Keratinocyte (primary cell): ENCODE measurements around the gene CMSS1. TPM values are rescaled to one million over a fixed set of nuclear protein-coding genes. Genes with fewer than 3 reads are reported as not detected.
"Not testable (repeated sequence)": the region's sequence is repeated elsewhere in the genome, so short reads cannot be mapped to it uniquely, and the experiment has no call there.

Source experiments
- DNase-seq: peaks from one replicate; pipeline ENCODE4 v3.0.0-alpha.2; 2011; ENCODE audit warnings: low read depth, missing footprints, low spot score
- FAIRE-seq: peaks from 2 replicates; lab custom pipeline; 2011; peaks lifted over from hg19 to GRCh38; lab: Jason Lieb, UNC
- H2AFZ ChIP-seq: 2 replicates; pipeline ENCODE4 v1.6.0; 2012; ENCODE audit warnings: low read length, control low read depth, inconsistent platforms; ENCODE audit not compliant: control insufficient read depth
- H3K27ac ChIP-seq: 2 replicates; pipeline ENCODE4 v1.5.1; 2011; ENCODE audit warnings: low read length; ENCODE audit not compliant: control insufficient read depth, insufficient read depth
- H3K27me3 ChIP-seq: 3 replicates; pipeline ENCODE4 v1.6.0; 2011; ENCODE audit warnings: low read length; ENCODE audit not compliant: control insufficient read depth, insufficient read depth; ENCODE audit errors: extremely low read depth
- H3K36me3 ChIP-seq, 2 experiments: 2 replicates in 1 of 2; 3 replicates in 1 of 2; pipeline ENCODE4 v1.5.1; 2011; ENCODE audit warnings: low read length in 2 of 2, mild to moderate bottlenecking in 1 of 2; ENCODE audit not compliant: control insufficient read depth in 2 of 2, insufficient read depth in 2 of 2; ENCODE audit errors: extremely low read depth in 1 of 2
- H3K4me1 ChIP-seq: 3 replicates; pipeline ENCODE4 v1.5.1; 2011; ENCODE audit warnings: low read length; ENCODE audit not compliant: control insufficient read depth, insufficient read depth; ENCODE audit errors: extremely low read depth
- H3K4me2 ChIP-seq: 3 replicates; pipeline ENCODE4 v1.6.0; 2011; ENCODE audit warnings: low read depth, low read length; ENCODE audit not compliant: control insufficient read depth, insufficient read depth; ENCODE audit errors: extremely low read depth
- H3K4me3 ChIP-seq, 3 experiments: fragments of 200-600 bp in 1 of 3; sonication (generic) in 1 of 3; 2 replicates in 2 of 3; 3 replicates in 1 of 3; pipeline ENCODE4 v1.5.1; 2011 to 2016; ENCODE audit warnings: low read length in 3 of 3, mild to moderate bottlenecking in 3 of 3, control low read depth in 2 of 3, inconsistent platforms in 1 of 3, low read depth in 1 of 3, mixed read lengths in 1 of 3, mixed run types in 1 of 3, moderate library complexity in 1 of 3; ENCODE audit not compliant: control insufficient read depth in 2 of 3, insufficient read depth in 2 of 3; ENCODE audit errors: extremely low read depth in 1 of 3
- H3K79me2 ChIP-seq: 2 replicates; pipeline ENCODE4 v1.6.0; 2012; ENCODE audit warnings: low read length; ENCODE audit not compliant: control insufficient read depth, insufficient read depth
- H3K9ac ChIP-seq: 3 replicates; pipeline ENCODE4 v1.6.0; 2011; ENCODE audit warnings: low read length; ENCODE audit not compliant: control insufficient read depth, insufficient read depth; ENCODE audit errors: extremely low read depth
- H3K9me1 ChIP-seq: 3 replicates; pipeline ENCODE4 v1.6.0; 2011; ENCODE audit warnings: low read length; ENCODE audit not compliant: control insufficient read depth, insufficient read depth; ENCODE audit errors: extremely low read depth
- H3K9me3 ChIP-seq: 2 replicates; pipeline ENCODE4 v1.5.1; 2012; ENCODE audit warnings: low read depth, low read length; ENCODE audit not compliant: control insufficient read depth
- H4K20me1 ChIP-seq: 3 replicates; pipeline ENCODE4 v1.6.0; 2011; ENCODE audit warnings: low read length; ENCODE audit not compliant: control insufficient read depth, insufficient read depth; ENCODE audit errors: extremely low read depth
- EZH2 ChIP-seq: IDR thresholded peaks from one replicate; pipeline ENCODE4 v1.6.1; 2012; ENCODE audit warnings: inconsistent platforms, mild to moderate bottlenecking, low read length, moderate library complexity
- dilution Hi-C: fragments of 300-500 bp; cut with MboI; formaldehyde crosslinking; loops from one replicate; pipeline ENCODE4 v1.7.0; 2020; ENCODE audit warnings: low sequenced_read_pairs; ENCODE audit not compliant: extremely low pct_ligation_motif_present
- polyA plus RNA-seq, 5 experiments: library from polyadenylated mRNA; depleted of rRNA in 3 of 5; stranded (reverse) in 3 of 5; stranded (forward) in 1 of 5; unstranded in 1 of 5; fragments of >200 nt; gene quantifications; 1 replicate in 1 of 5; 2 replicates in 3 of 5; 3 replicates in 1 of 5; pipeline versions ENCODE4 v1.2.1 to v1.2.3, GENCODE V29; 2011 to 2012; ENCODE audit warnings: missing spikeins in 2 of 5, low read depth in 1 of 5, low replicate concordance in 1 of 5
- TF ChIP-seq, protein P1 (sequence below), 3 experiments: IDR thresholded peaks in 1 of 3; conservative IDR thresholded peaks in 1 of 3; optimal IDR thresholded peaks in 1 of 3; 2 replicates in 2 of 3; 3 replicates in 1 of 3; pipeline versions ENCODE3 to v1.5.1; 2011; ENCODE audit warnings: low read length in 3 of 3, mild to moderate bottlenecking in 3 of 3, moderate library complexity in 2 of 3, control low read depth in 1 of 3, inconsistent platforms in 1 of 3; ENCODE audit not compliant: insufficient read depth in 2 of 3; ENCODE audit errors: extremely low read depth in 1 of 3

Gene CMSS1
- polyA plus RNA-seq, 1 donor (not counting 4 experiments of a cell fraction or from before 2014, with no cell fraction given) = 37.2 TPM

DNA sequence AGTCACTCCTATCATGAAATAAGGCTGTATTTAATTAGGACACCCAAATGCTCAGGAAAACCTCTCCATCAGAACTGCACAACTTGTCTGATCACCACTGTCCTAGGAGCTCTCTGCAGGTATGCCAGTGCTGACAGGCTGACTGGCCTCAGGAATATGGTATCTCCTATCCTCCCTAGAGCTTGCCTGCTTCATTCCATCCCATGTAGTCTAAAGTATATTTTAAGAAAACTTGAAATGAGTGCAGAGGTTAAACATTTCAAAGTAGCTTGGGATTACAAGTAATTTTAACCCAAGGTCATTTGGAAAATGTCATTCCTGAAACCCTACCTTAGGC is 273.0 kb downstream of the CMSS1 start:
- TF ChIP-seq, protein P1, sequence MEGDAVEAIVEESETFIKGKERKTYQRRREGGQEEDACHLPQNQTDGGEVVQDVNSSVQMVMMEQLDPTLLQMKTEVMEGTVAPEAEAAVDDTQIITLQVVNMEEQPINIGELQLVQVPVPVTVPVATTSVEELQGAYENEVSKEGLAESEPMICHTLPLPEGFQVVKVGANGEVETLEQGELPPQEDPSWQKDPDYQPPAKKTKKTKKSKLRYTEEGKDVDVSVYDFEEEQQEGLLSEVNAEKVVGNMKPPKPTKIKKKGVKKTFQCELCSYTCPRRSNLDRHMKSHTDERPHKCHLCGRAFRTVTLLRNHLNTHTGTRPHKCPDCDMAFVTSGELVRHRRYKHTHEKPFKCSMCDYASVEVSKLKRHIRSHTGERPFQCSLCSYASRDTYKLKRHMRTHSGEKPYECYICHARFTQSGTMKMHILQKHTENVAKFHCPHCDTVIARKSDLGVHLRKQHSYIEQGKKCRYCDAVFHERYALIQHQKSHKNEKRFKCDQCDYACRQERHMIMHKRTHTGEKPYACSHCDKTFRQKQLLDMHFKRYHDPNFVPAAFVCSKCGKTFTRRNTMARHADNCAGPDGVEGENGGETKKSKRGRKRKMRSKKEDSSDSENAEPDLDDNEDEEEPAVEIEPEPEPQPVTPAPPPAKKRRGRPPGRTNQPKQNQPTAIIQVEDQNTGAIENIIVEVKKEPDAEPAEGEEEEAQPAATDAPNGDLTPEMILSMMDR (optimal IDR thresholded peaks at IDR 0.05 in 1 of 3, IDR thresholded peaks at IDR 0.05 in 1 of 3, conservative IDR thresholded peaks at IDR 0.05 in 1 of 3; ENCODE audit: extremely low read depth in 1 of 3, insufficient read depth in 2 of 3, low read length in 3 of 3) = peak in 1 of 3 experiments; percentile 3
- no peak for TF ChIP-seq EZH2
- H2AFZ ChIP-seq = no peak overlapping the region
- H3K27ac ChIP-seq = no peak overlapping the region
- H3K4me1 ChIP-seq = no peaks in the 10 kb centered on the region
- H3K9me3 ChIP-seq = no peaks in the 10 kb centered on the region
- no peaks in the 10 kb centered on the region for H4K20me1 ChIP-seq
- dilution Hi-C loops = no loop called here
- H3K36me3 ChIP-seq = no peaks in the 10 kb centered on the region
- no peaks in the 10 kb centered on the region for H3K27me3 ChIP-seq
- FAIRE-seq (no peak), DNase-seq (no peak)
- no peak overlapping the region for H3K9ac ChIP-seq
- H3K4me3 ChIP-seq = no peak overlapping the region
- H3K79me2 ChIP-seq = no peaks in the 10 kb centered on the region
- no peak overlapping the region for H3K4me2 ChIP-seq
- no peaks in the 10 kb centered on the region for H3K9me1 ChIP-seq

DNA sequence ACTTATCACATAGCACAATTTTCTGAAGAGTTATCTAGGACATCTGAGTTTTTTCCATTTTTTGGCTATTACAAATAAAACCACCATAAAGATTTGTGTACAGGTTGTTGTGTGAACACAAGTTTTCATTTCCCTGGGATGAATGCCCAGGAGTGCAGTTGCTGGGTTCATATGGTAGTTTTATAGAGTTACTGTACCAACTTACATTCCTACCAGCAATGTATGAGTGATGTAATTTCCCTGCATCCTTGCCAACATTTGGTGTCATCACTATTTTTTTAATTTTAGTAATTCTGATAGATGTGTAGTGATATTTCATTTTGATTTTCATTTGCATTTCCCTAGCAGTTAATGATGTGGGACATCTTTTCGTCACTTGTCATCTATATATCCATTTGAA is 276.2 kb downstream of the CMSS1 start:
- TF ChIP-seq, protein P1 (optimal IDR thresholded peaks at IDR 0.05 in 1 of 3, IDR thresholded peaks at IDR 0.05 in 1 of 3, conservative IDR thresholded peaks at IDR 0.05 in 1 of 3; ENCODE audit: extremely low read depth in 1 of 3, insufficient read depth in 2 of 3, low read length in 3 of 3) = no peak
- no peak for TF ChIP-seq EZH2
- Histone ChIP-seq H3K9me1 (no peaks in the 10 kb centered on the region), H2AFZ (no peak overlapping the region), H3K4me3 (no peak overlapping the region), H4K20me1 (no peaks in the 10 kb centered on the region), H3K9ac (no peak overlapping the region), H3K27ac (no peak overlapping the region), H3K79me2 (no peaks in the 10 kb centered on the region), H3K4me2 (no peak overlapping the region), H3K4me1 (no peaks in the 10 kb centered on the region), H3K9me3 (no peaks in the 10 kb centered on the region), H3K36me3 (no peaks in the 10 kb centered on the region), H3K27me3 (no peaks in the 10 kb centered on the region)
- FAIRE-seq (no peak), DNase-seq (no peak)
- dilution Hi-C loops = no loop called here

DNA sequence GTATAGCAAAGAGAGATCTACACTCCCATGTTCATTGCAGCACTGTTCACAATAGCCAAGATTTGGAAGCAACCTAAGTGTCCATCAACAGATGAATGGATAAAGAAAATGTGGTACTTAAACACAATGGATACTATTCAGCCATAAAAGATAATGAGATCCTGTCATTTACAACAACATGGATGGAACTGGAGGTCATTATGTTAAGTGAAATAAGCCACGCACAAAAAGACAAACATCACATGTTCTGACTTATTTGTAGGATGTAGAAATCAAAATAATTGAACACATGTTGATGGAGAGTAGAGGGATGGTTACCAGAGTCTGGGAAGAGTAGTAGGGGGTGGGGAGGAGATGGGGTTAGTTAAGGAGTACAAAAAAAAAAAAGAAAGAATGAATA is 278.6 kb downstream of the CMSS1 start:
- DNase-seq, H3K79me2 ChIP-seq, FAIRE-seq, dilution Hi-C loops, H3K9me1 ChIP-seq, H3K27ac ChIP-seq, H3K27me3 ChIP-seq, H3K9ac ChIP-seq, H4K20me1 ChIP-seq, H3K4me3 ChIP-seq, H3K36me3 ChIP-seq, H3K4me1 ChIP-seq, H3K4me2 ChIP-seq, H2AFZ ChIP-seq, H3K9me3 ChIP-seq: not testable (repeated sequence)
